CD14-positive monocyte (primary cell): ENCODE data around the gene IL18R1. TPM values are rescaled to one million over a fixed set of nuclear protein-coding genes. Genes with fewer than 3 reads are reported as not detected.

Experiments
- DNase-seq, 3 donors: peaks; one replicate each; pipeline ENCODE4 v3.0.0-alpha.2; 2011 to 2022
- H2AFZ ChIP-seq: 2 replicates; pipeline ENCODE4 v1.6.0; 2012; ENCODE audit warnings: mild to moderate bottlenecking, low read depth, low read length, inconsistent platforms; ENCODE audit not compliant: insufficient read depth, poor library complexity, severe bottlenecking
- H3K27ac ChIP-seq, 2 donors: 1 replicate in 1 of 2; 2 replicates in 1 of 2; pipeline ENCODE4 v1.5.1; 2012 to 2013; ENCODE audit warnings: low read length in 2 of 2, control low read depth in 1 of 2, inconsistent platforms in 1 of 2, low read depth in 1 of 2, mild to moderate bottlenecking in 1 of 2
- H3K27me3 ChIP-seq, 2 donors: one replicate each; pipeline versions ENCODE4 v1.6.0 to v1.6.1; 2011 to 2013; ENCODE audit warnings: low read length in 2 of 2; ENCODE audit not compliant: control insufficient read depth in 2 of 2, insufficient read depth in 2 of 2
- H3K36me3 ChIP-seq, 2 donors: replicated peaks in 1 of 2; 1 replicate in 1 of 2; 2 replicates in 1 of 2; pipeline versions ENCODE4 v1.5.1 to v1.6.1; 2012 to 2013; ENCODE audit warnings: low read length in 2 of 2, control low read depth in 1 of 2, inconsistent platforms in 1 of 2, mild to moderate bottlenecking in 1 of 2; ENCODE audit not compliant: insufficient read depth in 2 of 2, control insufficient read depth in 1 of 2
- H3K4me1 ChIP-seq, 2 donors: 1 replicate in 1 of 2; 2 replicates in 1 of 2; pipeline versions ENCODE4 v1.5.1 to v1.6.1; 2012 to 2013; ENCODE audit warnings: low read length in 2 of 2, control low read depth in 1 of 2, inconsistent platforms in 1 of 2, mild to moderate bottlenecking in 1 of 2, moderate library complexity in 1 of 2; ENCODE audit not compliant: insufficient read depth in 2 of 2, control insufficient read depth in 1 of 2
- H3K4me2 ChIP-seq: replicated peaks from 2 replicates; pipeline ENCODE3; 2012; ENCODE audit warnings: low read length, moderate library complexity, mild to moderate bottlenecking; ENCODE audit not compliant: poor library complexity, severe bottlenecking; ENCODE audit errors: extremely low read depth
- H3K4me3 ChIP-seq, 3 experiments: fragments of 200-600 bp in 1 of 3; sonication (generic) in 1 of 3; replicated peaks in 1 of 3; 1 replicate in 2 of 3; 2 replicates in 1 of 3; pipeline ENCODE4 v1.5.1; 2011 to 2013; ENCODE audit warnings: low read length in 3 of 3, mild to moderate bottlenecking in 3 of 3, control low read depth in 2 of 3, low read depth in 2 of 3, inconsistent platforms in 1 of 3, moderate library complexity in 1 of 3
- H3K79me2 ChIP-seq: 2 replicates; pipeline ENCODE4 v1.6.0; 2012; ENCODE audit warnings: mild to moderate bottlenecking, control low read depth, inconsistent platforms, low read length, moderate library complexity; ENCODE audit not compliant: insufficient read depth
- H3K9ac ChIP-seq: 2 replicates; pipeline ENCODE4 v1.6.0; 2017; ENCODE audit warnings: low read length, mild to moderate bottlenecking; ENCODE audit not compliant: insufficient read depth, poor library complexity, severe bottlenecking
- H3K9me3 ChIP-seq, 2 donors: replicated peaks in 1 of 2; 1 replicate in 1 of 2; 2 replicates in 1 of 2; pipeline versions ENCODE4 v1.5.1 to v1.6.1; 2012 to 2013; ENCODE audit warnings: low read length in 2 of 2, control low read depth in 1 of 2; ENCODE audit not compliant: control insufficient read depth in 1 of 2, insufficient read depth in 1 of 2
- H4K20me1 ChIP-seq: 2 replicates; pipeline ENCODE4 v1.6.0; 2012; ENCODE audit warnings: mild to moderate bottlenecking, low read length, control low read depth, moderate library complexity; ENCODE audit not compliant: insufficient read depth
- H3K27ac Mint-ChIP-seq, 7 donors: one replicate each; pipeline ENCODE4 v1.8.0; 2020; ENCODE audit warnings: mild to moderate bottlenecking in 7 of 7, mixed read lengths in 7 of 7, moderate library complexity in 6 of 7, inconsistent platforms in 2 of 7
- H3K27me3 Mint-ChIP-seq, 3 donors: one replicate each; pipeline ENCODE4 v1.8.0; 2021 to 2022; ENCODE audit warnings: low read depth in 3 of 3, mild to moderate bottlenecking in 3 of 3, mixed read lengths in 3 of 3, moderate library complexity in 3 of 3, inconsistent platforms in 1 of 3
- H3K36me3 Mint-ChIP-seq, 2 donors: one replicate each; pipeline ENCODE4 v1.8.0; 2020; ENCODE audit warnings: mixed read lengths in 2 of 2, inconsistent platforms in 1 of 2, mild to moderate bottlenecking in 1 of 2
- H3K4me1 Mint-ChIP-seq: one replicate; pipeline ENCODE4 v1.8.0; 2020; ENCODE audit warnings: mild to moderate bottlenecking, mixed read lengths
- H3K4me3 Mint-ChIP-seq, 2 donors: one replicate each; pipeline ENCODE4 v1.8.0; 2020; ENCODE audit warnings: mild to moderate bottlenecking in 2 of 2, mixed read lengths in 2 of 2, moderate library complexity in 1 of 2
- H3K9me3 Mint-ChIP-seq, 7 donors: one replicate each; pipeline ENCODE4 v1.8.0; 2020 to 2022; ENCODE audit warnings: mixed read lengths in 7 of 7, mild to moderate bottlenecking in 6 of 7, moderate library complexity in 6 of 7, inconsistent platforms in 2 of 7
- WGBS: methylation state at CpG from one replicate; pipeline ENCODE4 v1.1.5; 2013; ENCODE audit warnings: missing lambda C conversion rate; ENCODE audit not compliant: insufficient coverage; 5-methylcytosine and 5-hydroxymethylcytosine counted together
- intact Hi-C, 2 donors: fragments of 100-400 bp; cut with micrococcal nuclease; formaldehyde crosslinking; loops; one replicate each; pipeline versions ENCODE4 v1.15.0 to v1.15.1; 2023
- polyA plus RNA-seq, 3 donors: library from polyadenylated mRNA; depleted of rRNA in 1 of 3; unstranded in 2 of 3; stranded (reverse) in 1 of 3; fragments of 300-500 nt in 2 of 3; fragments of >200 nt in 1 of 3; fragmentation: Illumina TruSeq in 2 of 3; gene quantifications; 1 replicate in 2 of 3; 2 replicates in 1 of 3; pipeline ENCODE4 v1.2.3, GENCODE V29; 2012 to 2021
- TF ChIP-seq, protein P1 (sequence below): fragments of 200-600 bp; IDR thresholded peaks from one replicate; pipeline ENCODE4 v1.8.0; 2022; ENCODE audit warnings: antibody characterized with exemption, mild to moderate bottlenecking

The IL18R1 gene
- polyA plus RNA-seq, 3 donors = 0.03 to 0.15 (median 0.11) TPM

DNA sequence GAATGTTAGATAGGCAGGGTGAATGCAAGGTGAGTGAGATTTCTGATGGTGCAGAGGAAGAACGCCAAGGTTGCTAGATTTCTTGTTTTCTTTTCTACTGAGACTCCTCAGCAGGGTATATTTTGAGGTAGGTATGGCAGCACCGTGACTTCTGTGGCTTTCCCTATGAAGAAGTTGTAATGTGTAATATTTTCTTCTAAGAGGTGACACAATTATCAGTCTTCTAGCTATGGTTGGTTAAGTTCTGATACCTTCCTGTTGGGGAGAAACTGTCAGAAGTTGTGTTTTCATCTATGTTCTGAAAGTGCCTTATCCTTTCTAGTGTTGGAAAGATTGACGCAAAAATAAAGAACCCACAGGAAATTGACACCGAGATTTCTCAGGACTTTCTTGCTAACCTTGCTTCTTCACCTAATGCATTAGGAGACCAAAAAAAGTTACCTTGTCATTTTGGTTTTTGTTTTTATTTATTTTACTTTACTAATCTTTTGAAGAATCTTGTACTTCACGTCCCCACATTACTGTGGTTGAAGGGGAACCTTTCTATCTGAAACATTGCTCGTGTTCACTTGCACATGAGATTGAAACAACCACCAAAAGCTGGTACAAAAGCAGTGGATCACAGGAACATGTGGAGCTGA lies 11.9 kb downstream of the IL18R1 start:
- Histone ChIP-seq H3K4me2 (no peak overlapping the region), H3K79me2 (no peaks in the 10 kb centered on the region), H3K4me1 (no peaks in the 10 kb centered on the region), H2AFZ (no peak overlapping the region), H3K9ac (no peak overlapping the region), H3K9me3 (peaks cover 9 to 17% of the 10 kb centered on the region in 2 donors), H3K4me3 (no peak overlapping the region), H4K20me1 (no peaks in the 10 kb centered on the region), H3K27me3 (no peaks in the 10 kb centered on the region), H3K27ac (no peak overlapping the region), H3K36me3 (no peaks in the 10 kb centered on the region)
- DNase-seq = no peak
- H3K9me3 Mint-ChIP-seq = peaks cover 14 to 21% (median 17%) of the 10 kb centered on the region in 7 donors
- intact Hi-C loops = no loop called here
- H3K27ac Mint-ChIP-seq = no peak overlapping the region
- H3K36me3 Mint-ChIP-seq = peaks cover 3 to 5% of the 10 kb centered on the region in 2 donors
- TF ChIP-seq, protein P1, sequence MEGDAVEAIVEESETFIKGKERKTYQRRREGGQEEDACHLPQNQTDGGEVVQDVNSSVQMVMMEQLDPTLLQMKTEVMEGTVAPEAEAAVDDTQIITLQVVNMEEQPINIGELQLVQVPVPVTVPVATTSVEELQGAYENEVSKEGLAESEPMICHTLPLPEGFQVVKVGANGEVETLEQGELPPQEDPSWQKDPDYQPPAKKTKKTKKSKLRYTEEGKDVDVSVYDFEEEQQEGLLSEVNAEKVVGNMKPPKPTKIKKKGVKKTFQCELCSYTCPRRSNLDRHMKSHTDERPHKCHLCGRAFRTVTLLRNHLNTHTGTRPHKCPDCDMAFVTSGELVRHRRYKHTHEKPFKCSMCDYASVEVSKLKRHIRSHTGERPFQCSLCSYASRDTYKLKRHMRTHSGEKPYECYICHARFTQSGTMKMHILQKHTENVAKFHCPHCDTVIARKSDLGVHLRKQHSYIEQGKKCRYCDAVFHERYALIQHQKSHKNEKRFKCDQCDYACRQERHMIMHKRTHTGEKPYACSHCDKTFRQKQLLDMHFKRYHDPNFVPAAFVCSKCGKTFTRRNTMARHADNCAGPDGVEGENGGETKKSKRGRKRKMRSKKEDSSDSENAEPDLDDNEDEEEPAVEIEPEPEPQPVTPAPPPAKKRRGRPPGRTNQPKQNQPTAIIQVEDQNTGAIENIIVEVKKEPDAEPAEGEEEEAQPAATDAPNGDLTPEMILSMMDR = no peak
- WGBS = 100% methylated on average over 1 of the region's 6 CpGs
- H3K4me3 Mint-ChIP-seq = no peak overlapping the region
- no peaks in the 10 kb centered on the region for H3K4me1 Mint-ChIP-seq
- H3K27me3 Mint-ChIP-seq = peaks cover 0 to 7% (median 6%) of the 10 kb centered on the region in 3 donors

- Mint-ChIP-seq H3K36me3 (peaks cover 3 to 5% of the 10 kb centered on the region in 2 donors), H3K27ac (no peak overlapping the region), H3K27me3 (peaks cover under 1 to 7% (median 6%) of the 10 kb centered on the region in 3 donors), H3K4me3 (no peak overlapping the region), H3K9me3 (peaks cover 14 to 22% (median 19%) of the 10 kb centered on the region in 7 donors), H3K4me1 (no peaks in the 10 kb centered on the region)
- WGBS = 79% methylated on average over 3 of the region's 5 CpGs
- Histone ChIP-seq H3K4me1 (no peaks in the 10 kb centered on the region), H4K20me1 (no peaks in the 10 kb centered on the region), H3K4me3 (no peak overlapping the region), H3K27me3 (no peaks in the 10 kb centered on the region), H3K4me2 (no peak overlapping the region), H3K9me3 (peaks cover 9 to 17% of the 10 kb centered on the region in 2 donors), H3K9ac (no peak overlapping the region), H3K79me2 (no peaks in the 10 kb centered on the region), H3K27ac (no peak overlapping the region), H2AFZ (no peak overlapping the region), H3K36me3 (no peaks in the 10 kb centered on the region)
- intact Hi-C loops = no loop called here
- TF ChIP-seq, protein P1 = no peak
- no peak for DNase-seq
These were observed 13.0 kb downstream of the IL18R1 start for GRCh38 chr2:102368461-102369109.
